B cell (primary cell): ENCODE results near the gene HDLBP. TPM values are rescaled to one million over a fixed set of nuclear protein-coding genes. Genes with fewer than 3 reads are reported as not detected.

ENCODE experiments used
- ATAC-seq: fragments of 200-7000 bp; cut with Tn5 transposase; one replicate; pipeline ENCODE4 v1.10.0; 2021; ENCODE audit warnings: low read depth, mild to moderate bottlenecking, moderate number of reproducible peaks, moderate library complexity
- CTCF ChIA-PET: fragments of 350-600 bp; sonication (Branson Sonifier 250); formaldehyde crosslinking; loops from one replicate; lab custom pipeline; 2021; ENCODE audit warnings: antibody characterized with exemption, inconsistent platforms; lab: Charles Lee
- POLR2A ChIA-PET: fragments of 350-600 bp; sonication (Branson Sonifier 250); formaldehyde crosslinking; loops from one replicate; lab custom pipeline; 2021; ENCODE audit warnings: antibody characterized with exemption; lab: Charles Lee
- DNase-seq: peaks from one replicate; pipeline ENCODE4 v3.0.0; 2013
- H2AFZ ChIP-seq: 2 replicates; pipeline ENCODE4 v1.6.1; 2012; ENCODE audit warnings: mild to moderate bottlenecking, low read depth, low read length; ENCODE audit not compliant: insufficient read depth, poor library complexity, severe bottlenecking
- H3K27ac ChIP-seq, 2 donors: 1 replicate in 1 of 2; 2 replicates in 1 of 2; pipeline ENCODE4 v1.5.1; 2012 to 2013; ENCODE audit warnings: low read length in 2 of 2, mild to moderate bottlenecking in 2 of 2, moderate library complexity in 1 of 2
- H3K27me3 ChIP-seq, 4 experiments: fragments of 200-600 bp in 1 of 4; sonication (generic) in 1 of 4; replicated peaks in 1 of 4; 1 replicate in 2 of 4; 2 replicates in 2 of 4; pipeline versions ENCODE4 v1.6.1 to v1.7.0; 2013 to 2016; ENCODE audit warnings: low read length in 3 of 4, mild to moderate bottlenecking in 2 of 4, mixed read lengths in 1 of 4, moderate library complexity in 1 of 4; ENCODE audit not compliant: insufficient read depth in 4 of 4, control insufficient read depth in 3 of 4; ENCODE audit errors: control extremely low read depth in 1 of 4
- H3K36me3 ChIP-seq, 2 experiments: replicated peaks in 1 of 2; 1 replicate in 1 of 2; 2 replicates in 1 of 2; pipeline versions ENCODE4 v1.6.1 to v1.7.1; 2013; ENCODE audit warnings: low read length in 1 of 2; ENCODE audit not compliant: insufficient read depth in 2 of 2, control insufficient read depth in 1 of 2; ENCODE audit errors: control extremely low read depth in 1 of 2, extremely low read depth in 1 of 2
- H3K4me1 ChIP-seq, 2 donors: fragments of 200-600 bp in 1 of 2; sonication (generic) in 1 of 2; 1 replicate in 1 of 2; 2 replicates in 1 of 2; pipeline versions ENCODE4 v1.5.1 to v1.6.1; 2013 to 2017; ENCODE audit warnings: low read length in 2 of 2; ENCODE audit not compliant: control insufficient read depth in 2 of 2, insufficient read depth in 2 of 2
- H3K4me2 ChIP-seq: replicated peaks from 2 replicates; pipeline ENCODE3; 2012; ENCODE audit warnings: mild to moderate bottlenecking, low read depth, low read length; ENCODE audit not compliant: poor library complexity, severe bottlenecking
- H3K4me3 ChIP-seq, 5 experiments: fragments of 200-600 bp in 1 of 5; sonication (generic) in 1 of 5; 1 replicate in 3 of 5; 2 replicates in 2 of 5; pipeline versions ENCODE4 v1.5.1 to v1.7.0; 2011 to 2016; ENCODE audit warnings: low read length in 4 of 5, mild to moderate bottlenecking in 4 of 5, low read depth in 2 of 5, control low read depth in 1 of 5, moderate library complexity in 1 of 5; ENCODE audit not compliant: insufficient read depth in 1 of 5; ENCODE audit errors: control extremely low read depth in 1 of 5, extremely low read depth in 1 of 5
- H3K79me2 ChIP-seq: fragments of 200-600 bp; sonication (generic); one replicate; pipeline ENCODE4 v1.6.0; 2016; ENCODE audit warnings: low read length; ENCODE audit not compliant: control insufficient read depth, insufficient read depth
- H3K9ac ChIP-seq: fragments of 200-600 bp; sonication (generic); 2 replicates; pipeline ENCODE4 v1.6.1; 2017; ENCODE audit warnings: mild to moderate bottlenecking, low read length, moderate library complexity
- H3K9me3 ChIP-seq, 3 donors: one replicate each; pipeline versions ENCODE4 v1.6.1 to v1.7.1; 2013; ENCODE audit warnings: low read length in 2 of 3; ENCODE audit not compliant: control insufficient read depth in 2 of 3, insufficient read depth in 1 of 3; ENCODE audit errors: control extremely low read depth in 1 of 3
- H4K20me1 ChIP-seq: 2 replicates; pipeline ENCODE4 v1.6.0; 2012; ENCODE audit warnings: mild to moderate bottlenecking, low read length; ENCODE audit not compliant: insufficient read depth, control insufficient read depth, poor library complexity, severe bottlenecking
- H3K27ac Mint-ChIP-seq: one replicate; pipeline ENCODE4 v1.8.0; 2021; ENCODE audit warnings: mixed read lengths
- H3K27me3 Mint-ChIP-seq: one replicate; pipeline ENCODE4 v1.8.0; 2021; ENCODE audit warnings: mixed read lengths
- H3K4me1 Mint-ChIP-seq: one replicate; pipeline ENCODE4 v1.8.0; 2021; ENCODE audit warnings: mixed read lengths
- H3K4me3 Mint-ChIP-seq: one replicate; pipeline ENCODE4 v1.8.0; 2021; ENCODE audit warnings: mixed read lengths
- H3K9me3 Mint-ChIP-seq: one replicate; pipeline ENCODE4 v1.8.0; 2022; ENCODE audit warnings: mixed read lengths; ENCODE audit not compliant: insufficient read depth
- EZH2 ChIP-seq: IDR thresholded peaks from 2 replicates; pipeline ENCODE4 v1.6.1; 2012; ENCODE audit warnings: borderline replicate concordance, low read depth, mild to moderate bottlenecking, moderate library complexity, low read length; ENCODE audit not compliant: insufficient read depth, poor library complexity, severe bottlenecking
- WGBS: methylation state at CpG from one replicate; pipeline ENCODE4 v1.1.5; 2013; ENCODE audit warnings: missing lambda C conversion rate; ENCODE audit not compliant: insufficient coverage; 5-methylcytosine and 5-hydroxymethylcytosine counted together
- intact Hi-C: fragments of 100-400 bp; cut with micrococcal nuclease; formaldehyde crosslinking; loops from one replicate; pipeline ENCODE4 v1.10.0; 2022
- polyA plus RNA-seq: library from polyadenylated mRNA; depleted of rRNA; stranded (reverse); fragments of >200 nt; gene quantifications from 2 replicates; pipeline ENCODE4 v1.2.3, GENCODE V29; 2012
- total RNA-seq, 2 donors: library from RNA; stranded (reverse); fragments of 120-200 nt in 1 of 2; gene quantifications; 1 replicate in 1 of 2; 2 replicates in 1 of 2; pipeline versions ENCODE4 v1.2.3 to v1.2.4, GENCODE V29; 2013 to 2022
- TF ChIP-seq, protein P1 (sequence below): fragments of 200-600 bp; IDR thresholded peaks from one replicate; pipeline ENCODE4 v1.8.0; 2022; ENCODE audit warnings: antibody characterized with exemption, mild to moderate bottlenecking

The HDLBP gene
- total and polyA plus RNA-seq, 2 donors (not counting 1 experiment from before 2014, with no cell fraction given): 55.1 to 127 TPM

- no peaks in the 10 kb centered on the region for H3K9me3 ChIP-seq
- H3K9ac ChIP-seq: no peak overlapping the region
- POLR2A ChIA-PET: no interaction called here
- no peak overlapping the region for H3K27ac ChIP-seq
- H3K79me2 ChIP-seq: no peaks in the 10 kb centered on the region
- 90% methylated on average over 10 of the region's 13 CpGs for WGBS
- no peak overlapping the region for H3K4me2 ChIP-seq
- no peaks in the 10 kb centered on the region for H3K27me3 ChIP-seq
- CTCF ChIA-PET: interaction anchor here (0.6 kb wide), 1 partner anchor 366 kb away, joined by 3 read pairs; no protein-coding TSS in a partner anchor
- H3K4me3 Mint-ChIP-seq: no peak overlapping the region
- H3K4me1 ChIP-seq: no peaks in the 10 kb centered on the region
- no peaks in the 10 kb centered on the region for H3K9me3 Mint-ChIP-seq
- H3K4me3 ChIP-seq: no peak overlapping the region
- intact Hi-C loops: no loop called here
- peaks cover 0 to 85% of the 10 kb centered on the region in 2 experiments for H3K36me3 ChIP-seq
- no peak for DNase-seq
- no peaks in the 10 kb centered on the region for H3K27me3 Mint-ChIP-seq
- H2AFZ ChIP-seq: no peak overlapping the region
- no peak overlapping the region for H3K27ac Mint-ChIP-seq
- TF ChIP-seq, protein P1, sequence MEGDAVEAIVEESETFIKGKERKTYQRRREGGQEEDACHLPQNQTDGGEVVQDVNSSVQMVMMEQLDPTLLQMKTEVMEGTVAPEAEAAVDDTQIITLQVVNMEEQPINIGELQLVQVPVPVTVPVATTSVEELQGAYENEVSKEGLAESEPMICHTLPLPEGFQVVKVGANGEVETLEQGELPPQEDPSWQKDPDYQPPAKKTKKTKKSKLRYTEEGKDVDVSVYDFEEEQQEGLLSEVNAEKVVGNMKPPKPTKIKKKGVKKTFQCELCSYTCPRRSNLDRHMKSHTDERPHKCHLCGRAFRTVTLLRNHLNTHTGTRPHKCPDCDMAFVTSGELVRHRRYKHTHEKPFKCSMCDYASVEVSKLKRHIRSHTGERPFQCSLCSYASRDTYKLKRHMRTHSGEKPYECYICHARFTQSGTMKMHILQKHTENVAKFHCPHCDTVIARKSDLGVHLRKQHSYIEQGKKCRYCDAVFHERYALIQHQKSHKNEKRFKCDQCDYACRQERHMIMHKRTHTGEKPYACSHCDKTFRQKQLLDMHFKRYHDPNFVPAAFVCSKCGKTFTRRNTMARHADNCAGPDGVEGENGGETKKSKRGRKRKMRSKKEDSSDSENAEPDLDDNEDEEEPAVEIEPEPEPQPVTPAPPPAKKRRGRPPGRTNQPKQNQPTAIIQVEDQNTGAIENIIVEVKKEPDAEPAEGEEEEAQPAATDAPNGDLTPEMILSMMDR: no peak
- no peak for TF ChIP-seq EZH2
- ATAC-seq: no peak
- no peaks in the 10 kb centered on the region for H4K20me1 ChIP-seq
- no peaks in the 10 kb centered on the region for H3K4me1 Mint-ChIP-seq
Measured at GRCh38 chr2:241232736-241233575, 82.5 kb downstream of the HDLBP start.

DNA sequence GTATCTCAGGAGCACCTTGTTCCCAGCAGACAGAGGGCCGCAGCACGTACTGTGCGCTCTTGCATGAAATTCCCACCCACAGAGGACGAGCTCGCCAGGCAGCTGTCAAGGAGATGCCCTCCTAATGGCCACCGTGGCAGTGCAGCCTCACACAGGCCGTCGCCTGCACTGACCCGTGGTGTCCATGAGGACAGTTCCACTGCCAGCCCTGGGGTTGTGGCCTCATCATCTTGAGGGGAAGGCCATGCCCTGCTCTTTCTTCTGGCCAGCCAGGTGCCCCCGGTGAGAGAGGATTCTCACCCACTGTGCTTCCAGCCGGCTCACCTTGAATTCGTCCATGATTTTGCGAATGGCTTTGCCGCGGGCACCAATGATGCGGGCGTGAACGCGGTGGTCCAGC, 85.0 kb downstream of the HDLBP start:
- no peak overlapping the region for H3K27ac Mint-ChIP-seq
- H3K4me3 ChIP-seq: no peak overlapping the region
- H3K27me3 ChIP-seq: no peaks in the 10 kb centered on the region
- no peak overlapping the region for H3K9ac ChIP-seq
- WGBS: 95% methylated on average over 19 of the region's 19 CpGs
- no peaks in the 10 kb centered on the region for H3K4me1 ChIP-seq
- no peaks in the 10 kb centered on the region for H3K79me2 ChIP-seq
- ATAC-seq (no peak), DNase-seq (no peak)
- no peak overlapping the region for H3K27ac ChIP-seq
- CTCF ChIA-PET: no interaction called here
- H2AFZ ChIP-seq: no peak overlapping the region
- no peaks in the 10 kb centered on the region for H4K20me1 ChIP-seq
- H3K9me3 Mint-ChIP-seq: no peaks in the 10 kb centered on the region
- TF ChIP-seq, protein P1: no peak
- TF ChIP-seq EZH2: no peak
- no peaks in the 10 kb centered on the region for H3K4me1 Mint-ChIP-seq
- no peak overlapping the region for H3K4me3 Mint-ChIP-seq
- H3K9me3 ChIP-seq: no peaks in the 10 kb centered on the region
- H3K4me2 ChIP-seq: no peak overlapping the region
- H3K36me3 ChIP-seq: peaks cover 2 to 64% of the 10 kb centered on the region in 2 experiments
- intact Hi-C loops: no loop called here
- POLR2A ChIA-PET: no interaction called here
- no peaks in the 10 kb centered on the region for H3K27me3 Mint-ChIP-seq
